WTC11 (cell line): Measurements from ENCODE around the gene ST6GALNAC3. TPM values are rescaled to one million over a fixed set of nuclear protein-coding genes. Genes with fewer than 3 reads are reported as not detected.

Experiments used
- ATAC-seq: fragments of 200-7000 bp; cut with Tn5 transposase; 2 replicates; pipeline ENCODE4 v1.10.0; 2021; ENCODE audit warnings: mild to moderate bottlenecking, moderate library complexity
- CTCF ChIA-PET: fragments of 300-600 bp; sonication (Branson Sonifier 250); formaldehyde crosslinking; loops from one replicate; lab custom pipeline; 2021; ENCODE audit warnings: antibody characterized with exemption; lab: Charles Lee
- POLR2A ChIA-PET: fragments of 350-600 bp; sonication (Branson Sonifier 250); formaldehyde crosslinking; loops from one replicate; lab custom pipeline; 2021; ENCODE audit warnings: antibody characterized with exemption; lab: Charles Lee
- DNase-seq: peaks from one replicate; pipeline ENCODE4 v3.0.0; 2021; ENCODE audit warnings: low spot score
- H3K27ac Mint-ChIP-seq: 2 replicates; pipeline ENCODE4 v1.8.0; 2021; ENCODE audit warnings: mixed read lengths
- H3K27me3 Mint-ChIP-seq: 2 replicates; pipeline ENCODE4 v1.8.0; 2021; ENCODE audit warnings: low read depth, mild to moderate bottlenecking, moderate library complexity, mixed read lengths
- H3K36me3 Mint-ChIP-seq: 2 replicates; pipeline ENCODE4 v1.8.0; 2021; ENCODE audit warnings: mixed read lengths
- H3K4me1 Mint-ChIP-seq: 2 replicates; pipeline ENCODE4 v1.8.0; 2022; ENCODE audit warnings: mixed read lengths
- H3K4me3 Mint-ChIP-seq: 2 replicates; pipeline ENCODE4 v1.8.0; 2021; ENCODE audit warnings: mild to moderate bottlenecking, moderate library complexity, mixed read lengths
- H3K9me3 Mint-ChIP-seq: 2 replicates; pipeline ENCODE4 v1.8.0; 2021; ENCODE audit warnings: mixed read lengths
- ATF2 ChIP-seq: sonication (generic); formaldehyde crosslinking; IDR thresholded peaks from 2 replicates; pipeline ENCODE4 v1.8.1; 2022; ENCODE audit warnings: low read depth, missing genetic modification reagents, borderline replicate concordance
- ATF6 ChIP-seq: sonication (generic); formaldehyde crosslinking; IDR thresholded peaks from 2 replicates; pipeline ENCODE4 v1.8.1; 2023; ENCODE audit warnings: mild to moderate bottlenecking, missing genetic modification reagents
- CREB1 ChIP-seq: sonication (generic); formaldehyde crosslinking; IDR thresholded peaks from 2 replicates; pipeline ENCODE4 v1.8.0; 2023; ENCODE audit warnings: mild to moderate bottlenecking, missing genetic modification reagents
- E2F4 ChIP-seq: sonication (generic); formaldehyde crosslinking; IDR thresholded peaks from 2 replicates; pipeline ENCODE4 v1.8.1; 2022; ENCODE audit warnings: low read depth, mild to moderate bottlenecking, moderate library complexity, missing genetic modification reagents, borderline replicate concordance
- GRHL2 ChIP-seq: fragments of 250-450 bp; sonication (Bioruptor Pico); IDR thresholded peaks from 2 replicates; pipeline ENCODE4 v1.8.0; 2022; ENCODE audit warnings: mild to moderate bottlenecking, moderate library complexity; ENCODE audit not compliant: insufficient replicate concordance, severe bottlenecking
- HMGXB4 ChIP-seq: sonication (generic); formaldehyde crosslinking; IDR thresholded peaks from 2 replicates; pipeline ENCODE4 v1.8.1; 2023; ENCODE audit warnings: mild to moderate bottlenecking, moderate library complexity, missing genetic modification reagents
- JAZF1 ChIP-seq: fragments of 250-450 bp; sonication (Bioruptor Pico); IDR thresholded peaks from 2 replicates; pipeline ENCODE4 v1.9.0; 2021; ENCODE audit warnings: moderate library complexity, mild to moderate bottlenecking, inconsistent platforms
- MAX ChIP-seq: sonication (generic); formaldehyde crosslinking; IDR thresholded peaks from 2 replicates; pipeline ENCODE4 v1.8.0; 2022; ENCODE audit warnings: mild to moderate bottlenecking, missing genetic modification reagents
- MLX ChIP-seq: sonication (generic); formaldehyde crosslinking; IDR thresholded peaks from 2 replicates; pipeline ENCODE4 v1.8.1; 2023; ENCODE audit warnings: mild to moderate bottlenecking, missing genetic modification reagents, moderate library complexity
- NFE2L1 ChIP-seq: sonication (generic); formaldehyde crosslinking; IDR thresholded peaks from 2 replicates; pipeline ENCODE4 v1.8.1; 2023; ENCODE audit warnings: missing genetic modification reagents
- NR1H2 ChIP-seq: sonication (generic); formaldehyde crosslinking; IDR thresholded peaks from 2 replicates; pipeline ENCODE4 v1.9.0; 2021; ENCODE audit warnings: mild to moderate bottlenecking, moderate library complexity, missing genetic modification reagents
- PRDM15 ChIP-seq: sonication (generic); formaldehyde crosslinking; IDR thresholded peaks from 2 replicates; pipeline ENCODE4 v1.8.0; 2022; ENCODE audit warnings: missing genetic modification reagents
- SMAD3 ChIP-seq: sonication (generic); formaldehyde crosslinking; IDR thresholded peaks from 2 replicates; pipeline ENCODE4 v1.8.0; 2022; ENCODE audit warnings: missing genetic modification reagents, mild to moderate bottlenecking, borderline replicate concordance
- SOX15 ChIP-seq: fragments of 250-450 bp; sonication (Bioruptor Pico); IDR thresholded peaks from 2 replicates; pipeline ENCODE4 v1.9.0; 2021; ENCODE audit warnings: mild to moderate bottlenecking
- USF2 ChIP-seq: sonication (generic); formaldehyde crosslinking; IDR thresholded peaks from 2 replicates; pipeline ENCODE4 v1.8.1; 2023; ENCODE audit warnings: mild to moderate bottlenecking, missing genetic modification reagents, moderate library complexity
- ZNF138 ChIP-seq: sonication (generic); formaldehyde crosslinking; conservative IDR thresholded peaks from 2 replicates; pipeline ENCODE4 v1.8.1; 2022; ENCODE audit warnings: mild to moderate bottlenecking, moderate library complexity, missing genetic modification reagents
- ZNF263 ChIP-seq: sonication (generic); formaldehyde crosslinking; IDR thresholded peaks from 2 replicates; pipeline ENCODE4 v1.8.1; 2022; ENCODE audit warnings: low read depth, mild to moderate bottlenecking, moderate library complexity, missing genetic modification reagents
- ZNF317 ChIP-seq: sonication (generic); formaldehyde crosslinking; IDR thresholded peaks from 2 replicates; pipeline ENCODE4 v1.8.1; 2023; ENCODE audit warnings: low read depth, mild to moderate bottlenecking, moderate library complexity, missing genetic modification reagents, borderline replicate concordance
- ZNF396 ChIP-seq: fragments of 250-450 bp; sonication (Bioruptor Pico); IDR thresholded peaks from 2 replicates; pipeline ENCODE4 v1.8.0; 2021; ENCODE audit warnings: mild to moderate bottlenecking, moderate library complexity, borderline replicate concordance
- total RNA-seq: library from RNA; stranded (reverse); gene quantifications from 3 replicates; pipeline ENCODE4 v1.2.3, GENCODE V29; 2021
- TF ChIP-seq, protein P1 (sequence below): sonication (generic); formaldehyde crosslinking; IDR thresholded peaks from 2 replicates; pipeline ENCODE4 v1.8.0; 2022; ENCODE audit warnings: mild to moderate bottlenecking, missing genetic modification reagents

The ST6GALNAC3 gene
- total RNA-seq, 1 experiment from 2014 or later = 11.9 TPM

DNA sequence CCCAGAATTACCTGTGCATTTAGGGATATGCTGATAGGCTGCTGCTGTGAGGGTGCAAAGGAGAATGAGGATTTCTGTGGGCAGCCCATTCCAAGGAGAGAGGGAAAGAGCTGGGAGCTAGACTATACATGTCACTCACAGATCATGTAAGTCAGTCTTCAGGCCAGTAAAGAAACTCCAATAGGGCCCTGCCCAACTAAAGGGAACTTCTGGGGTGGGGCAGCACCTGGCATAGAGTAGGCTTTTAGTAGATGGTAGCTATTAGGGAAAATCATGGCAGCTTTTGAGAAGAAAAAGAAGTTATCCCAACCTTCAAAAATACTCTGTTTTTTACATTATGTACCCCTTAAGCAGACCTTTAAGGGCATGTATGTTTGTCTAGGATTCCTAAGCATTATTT is 89.6 kb downstream of the ST6GALNAC3 start (continued):
- TF ChIP-seq JAZF1 (CRISPR knock-in tag) = no peak
- no peak for TF ChIP-seq ZNF317 (CRISPR knock-in tag)
- no peak for TF ChIP-seq ZNF138 (CRISPR knock-in tag)
- TF ChIP-seq, protein P1, sequence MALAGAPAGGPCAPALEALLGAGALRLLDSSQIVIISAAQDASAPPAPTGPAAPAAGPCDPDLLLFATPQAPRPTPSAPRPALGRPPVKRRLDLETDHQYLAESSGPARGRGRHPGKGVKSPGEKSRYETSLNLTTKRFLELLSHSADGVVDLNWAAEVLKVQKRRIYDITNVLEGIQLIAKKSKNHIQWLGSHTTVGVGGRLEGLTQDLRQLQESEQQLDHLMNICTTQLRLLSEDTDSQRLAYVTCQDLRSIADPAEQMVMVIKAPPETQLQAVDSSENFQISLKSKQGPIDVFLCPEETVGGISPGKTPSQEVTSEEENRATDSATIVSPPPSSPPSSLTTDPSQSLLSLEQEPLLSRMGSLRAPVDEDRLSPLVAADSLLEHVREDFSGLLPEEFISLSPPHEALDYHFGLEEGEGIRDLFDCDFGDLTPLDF = no peak

DNA sequence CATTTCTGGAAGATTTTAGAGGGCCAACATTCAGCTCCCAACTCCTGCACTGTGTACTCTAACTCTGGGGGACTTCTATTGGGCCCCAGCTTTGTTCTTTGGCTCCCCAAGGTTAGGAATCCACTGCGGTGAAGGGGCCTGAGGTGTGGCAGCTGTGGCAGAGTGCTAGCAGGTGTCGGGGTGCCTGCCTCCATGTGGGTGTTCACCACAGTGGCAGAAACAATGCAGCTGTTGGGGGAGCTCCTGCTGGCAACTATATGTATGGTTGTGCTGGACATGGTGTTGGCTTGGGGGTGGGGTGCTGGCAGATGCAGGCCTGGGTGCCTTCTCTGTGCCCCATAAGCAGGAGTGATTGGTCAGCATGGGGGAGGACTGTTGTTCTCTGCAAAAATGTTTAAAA is 95.5 kb downstream of the ST6GALNAC3 start:
- Mint-ChIP-seq H3K9me3 (peaks cover 59% of the 10 kb centered on the region), H3K36me3 (peaks cover 34% of the 10 kb centered on the region), H3K27me3 (no peaks in the 10 kb centered on the region), H3K4me1 (0 out of 2 replicates have a peak, but pooled peaks cover 8% of the 10 kb centered on the region), H3K27ac (no peak overlapping the region), H3K4me3 (no peak overlapping the region)
- ChIA-PET CTCF (no interaction called here), POLR2A (no interaction called here)
- ATAC-seq = no peak
- no peak for TF ChIP-seq USF2 (CRISPR knock-in tag)
- no peak for DNase-seq

- H3K4me1 Mint-ChIP-seq = 0 out of 2 replicates have a peak, but pooled peaks cover 8% of the 10 kb centered on the region
- DNase-seq = no peak
- H3K27me3 Mint-ChIP-seq = no peaks in the 10 kb centered on the region
- CTCF ChIA-PET = interaction anchor here (0.9 kb wide), 1 partner anchor 16 kb away, joined by 3 read pairs; no protein-coding TSS in a partner anchor
- POLR2A ChIA-PET = no interaction called here
- peaks cover 59% of the 10 kb centered on the region for H3K9me3 Mint-ChIP-seq
- peaks cover 34% of the 10 kb centered on the region for H3K36me3 Mint-ChIP-seq
- no peak overlapping the region for H3K4me3 Mint-ChIP-seq
- no peak overlapping the region for H3K27ac Mint-ChIP-seq
- no peak for ATAC-seq
- no peak for TF ChIP-seq NFE2L1
- no peak for TF ChIP-seq MLX (CRISPR knock-in tag)
- no peak for TF ChIP-seq SOX15 (CRISPR knock-in tag)
- TF ChIP-seq PRDM15 (CRISPR knock-in tag) = no peak
- TF ChIP-seq E2F4 (CRISPR knock-in tag) = no peak
- no peak for TF ChIP-seq GRHL2
- no peak for TF ChIP-seq SMAD3 (CRISPR knock-in tag)
- TF ChIP-seq ATF6 (CRISPR knock-in tag) = no peak
- no peak for TF ChIP-seq HMGXB4
- TF ChIP-seq CREB1 (CRISPR knock-in tag) = no peak
- no peak for TF ChIP-seq NR1H2 (CRISPR knock-in tag)
- TF ChIP-seq MAX (CRISPR knock-in tag) = no peak
- TF ChIP-seq ZNF263 (CRISPR knock-in tag) = no peak
- TF ChIP-seq ZNF396 (CRISPR knock-in tag) = no peak
- no peak for TF ChIP-seq ATF2 (CRISPR knock-in tag)
Observed at GRCh38 chr1:76170513-76170912, 96.0 kb downstream of the ST6GALNAC3 start.
